HTR-8/SVneo (cell line): ENCODE results near the gene INSIG2.
"Not testable (repeated sequence)": the region's sequence is repeated elsewhere in the genome, so short reads cannot be mapped to it uniquely, and the experiment has no call there.

Source experiments
- DNase-seq: peaks from one replicate; pipeline ENCODE4 v3.0.0; 2011; ENCODE audit warnings: low spot score, mixed read lengths; ENCODE audit not compliant: insufficient read length
- FAIRE-seq: peaks from 2 replicates; lab custom pipeline; 2011; peaks lifted over from hg19 to GRCh38; lab: Jason Lieb, UNC

The INSIG2 gene

DNA sequence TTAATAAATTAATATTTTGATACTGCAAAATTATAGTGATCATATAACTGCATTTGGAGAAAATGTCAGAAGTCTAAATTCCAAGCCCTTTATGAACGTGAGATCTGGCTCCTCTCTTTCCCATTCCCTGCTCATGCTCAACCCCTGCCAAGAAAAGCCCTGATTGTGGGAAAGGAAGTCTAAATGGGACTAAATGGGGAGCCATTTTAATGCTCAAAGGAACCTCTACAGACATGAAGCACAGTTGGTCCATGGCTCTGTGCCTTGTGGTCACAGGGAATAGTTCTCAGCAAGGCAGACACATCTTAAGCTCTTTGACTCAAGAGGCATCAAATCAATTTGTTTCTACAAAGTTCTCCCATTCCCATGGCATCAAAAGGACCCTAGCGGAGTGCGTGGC is 29.3 kb upstream of the INSIG2 start:
- no peak for FAIRE-seq

GRCh38 chr2:118059919-118060478 is 28.3 kb upstream of the INSIG2 start:
- FAIRE-seq (no peak), DNase-seq (no peak)

More for the DNA sequence above, 29.3 kb upstream of the INSIG2 start:
- DNase-seq = no peak

GRCh38 chr2:118061135-118061955 is 26.9 kb upstream of the INSIG2 start:
- FAIRE-seq (no peak), DNase-seq (peak; percentile 7)

- FAIRE-seq (no peak), DNase-seq (no peak)
These were observed 26.2 kb upstream of the INSIG2 start for GRCh38 chr2:118062048-118062447.

GRCh38 chr2:118062669-118063068 is 25.6 kb upstream of the INSIG2 start:
- FAIRE-seq = no peak

DNA sequence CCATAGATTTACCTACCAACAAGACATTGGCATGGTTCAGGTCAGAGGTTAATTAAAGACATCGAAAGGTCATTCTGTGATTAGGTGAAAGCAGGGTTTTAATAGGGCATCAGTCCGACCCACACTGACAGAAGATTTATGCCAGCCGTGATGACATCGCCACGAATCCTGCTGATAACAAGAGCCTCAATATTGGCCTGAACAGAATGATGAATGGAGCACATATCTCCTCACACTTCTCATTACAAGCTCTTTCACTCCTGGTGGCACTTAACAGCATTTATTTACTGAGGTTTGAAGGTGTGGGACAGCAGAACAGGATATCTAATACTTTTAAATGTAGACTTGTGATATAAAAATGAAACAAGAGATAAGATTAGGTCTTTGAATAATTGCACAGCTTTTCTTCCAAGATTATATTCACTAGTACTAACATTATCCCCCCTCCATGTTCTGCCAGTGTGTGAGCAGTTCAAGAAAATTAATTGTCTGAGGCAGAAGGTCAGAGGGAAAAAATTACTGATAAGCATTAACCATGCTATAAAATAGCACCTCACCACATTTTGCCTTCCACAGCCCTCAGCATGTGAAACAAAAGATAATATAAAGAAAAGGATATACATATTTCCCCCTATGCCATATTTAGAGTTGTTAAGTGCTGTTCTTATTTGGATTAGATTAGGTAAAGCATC is 23.1 kb upstream of the INSIG2 start:
- FAIRE-seq = no peak
- no peak for DNase-seq

More at GRCh38 chr2:118062669-118063068, 25.6 kb upstream of the INSIG2 start:
- DNase-seq = no peak

DNA sequence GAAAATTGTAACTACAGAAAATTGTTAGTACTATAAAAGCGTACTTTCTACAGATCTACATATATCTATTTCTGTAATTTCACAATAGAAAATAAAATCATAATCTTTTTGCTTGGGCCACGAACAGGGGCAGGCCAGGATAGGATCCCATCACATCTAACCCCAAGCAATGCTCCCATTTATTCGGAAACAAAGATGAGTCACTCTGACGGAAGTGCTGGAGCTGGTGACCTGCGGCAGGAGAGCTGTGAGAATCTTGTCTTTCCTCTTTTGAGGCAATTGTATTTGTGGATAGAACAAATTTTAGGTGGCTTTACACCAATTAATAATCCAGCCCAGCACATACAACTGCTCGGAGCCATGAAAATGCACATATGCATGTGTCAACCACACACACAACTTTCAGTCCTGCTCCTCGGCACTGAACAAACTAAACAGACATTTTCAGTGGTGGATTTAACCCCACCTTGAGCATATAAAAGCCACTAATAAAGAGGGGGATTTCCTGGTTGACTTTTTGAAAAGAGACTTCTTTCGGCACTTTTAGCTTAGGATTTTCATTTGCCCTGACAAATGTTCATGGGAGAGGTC is 22.3 kb upstream of the INSIG2 start:
- FAIRE-seq = no peak
- DNase-seq = no peak

GRCh38 chr2:118077636-118078247 is 10.5 kb upstream of the INSIG2 start:
- DNase-seq (no peak), FAIRE-seq (no peak)

DNA sequence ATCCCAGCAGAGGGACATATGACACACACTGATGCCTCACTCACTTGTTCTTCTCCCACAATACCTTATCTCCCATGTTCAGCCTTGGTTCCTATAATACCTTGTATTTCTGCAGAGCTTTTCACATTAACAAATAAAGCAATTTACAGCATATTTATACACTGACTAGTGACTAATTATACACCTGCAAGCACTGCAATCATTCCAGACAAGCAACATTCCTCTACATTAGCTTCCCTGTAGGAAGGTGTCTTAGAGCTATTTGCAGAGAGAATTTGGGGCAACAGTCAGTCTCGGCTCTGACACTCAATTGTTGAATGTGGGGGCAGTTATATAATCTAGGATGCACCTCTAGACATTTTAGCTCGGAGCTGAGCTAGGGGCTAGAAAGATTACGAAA is 9.5 kb upstream of the INSIG2 start:
- DNase-seq = no peak
- no peak for FAIRE-seq

DNA sequence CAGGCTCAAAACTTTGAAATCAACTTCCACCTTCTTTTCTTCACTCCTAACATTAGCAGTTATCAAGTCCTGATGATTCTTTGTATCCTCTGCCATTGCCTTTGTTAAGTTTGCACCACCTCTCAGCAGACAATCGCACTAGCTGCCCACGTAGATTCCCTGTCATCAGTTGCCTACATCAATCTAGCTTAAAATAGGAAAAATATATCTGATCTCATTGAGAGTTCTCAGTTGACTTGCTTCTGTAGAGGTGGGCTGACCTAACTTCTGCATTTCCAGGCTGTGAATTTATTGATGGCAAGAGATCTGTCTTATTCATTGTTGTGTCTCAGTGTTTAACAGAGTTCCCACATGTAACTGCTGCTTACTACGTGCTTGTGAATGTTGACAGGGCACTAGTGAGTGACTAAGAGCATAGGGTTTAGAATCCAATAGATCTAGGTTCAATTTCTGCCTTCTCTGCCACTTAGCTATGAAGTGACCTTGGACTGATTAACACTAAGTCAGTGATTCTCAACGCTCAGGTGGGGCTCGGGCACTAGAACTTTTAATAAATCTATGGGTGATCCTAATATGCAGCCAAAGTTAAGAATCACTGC is 3.7 kb upstream of the INSIG2 start:
- DNase-seq (no peak), FAIRE-seq (no peak)

- DNase-seq = no peak
- FAIRE-seq = no peak
These were observed 2.9 kb upstream of the INSIG2 start for GRCh38 chr2:118085173-118086023.

DNA sequence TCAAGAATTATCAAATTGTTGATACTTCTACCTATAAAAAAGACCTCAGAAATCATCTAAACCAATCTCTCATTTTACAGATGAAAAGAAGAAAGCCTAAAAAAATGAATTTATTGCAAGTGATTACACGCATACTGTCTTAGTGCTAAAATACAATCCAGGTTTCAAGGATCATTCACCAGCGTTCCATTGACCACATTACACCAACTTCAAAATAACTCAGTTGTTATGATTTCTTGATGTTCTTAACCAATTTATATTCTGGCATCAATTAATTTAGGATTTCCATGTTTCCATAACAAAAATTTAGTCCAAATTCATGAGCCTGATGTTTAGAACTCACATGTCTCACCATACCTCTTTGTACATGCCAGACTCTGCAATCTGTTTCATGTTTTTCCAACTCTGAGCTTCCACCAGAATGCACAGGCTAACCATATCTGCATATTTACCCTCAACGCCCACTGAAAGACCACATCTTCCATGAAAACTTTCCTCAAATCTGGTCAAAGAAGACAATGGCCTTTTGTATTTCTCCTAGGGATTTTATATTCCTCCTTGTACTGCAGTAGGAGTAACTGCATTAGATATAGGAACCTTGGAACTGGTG is 2.1 kb upstream of the INSIG2 start:
- FAIRE-seq (no peak), DNase-seq (no peak)

- DNase-seq (peak; percentile 3), FAIRE-seq (no peak)
These were observed 999 bp downstream of the INSIG2 start for GRCh38 chr2:118089139-118089800.

GRCh38 chr2:118090387-118091139 is 2.3 kb downstream of the INSIG2 start:
- DNase-seq (no peak), FAIRE-seq (no peak)

GRCh38 chr2:118091140-118091478 is 2.8 kb downstream of the INSIG2 start:
- DNase-seq (no peak), FAIRE-seq (no peak)

- FAIRE-seq = no peak
- no peak for DNase-seq
These were observed 3.4 kb downstream of the INSIG2 start for GRCh38 chr2:118091631-118092030.

DNA sequence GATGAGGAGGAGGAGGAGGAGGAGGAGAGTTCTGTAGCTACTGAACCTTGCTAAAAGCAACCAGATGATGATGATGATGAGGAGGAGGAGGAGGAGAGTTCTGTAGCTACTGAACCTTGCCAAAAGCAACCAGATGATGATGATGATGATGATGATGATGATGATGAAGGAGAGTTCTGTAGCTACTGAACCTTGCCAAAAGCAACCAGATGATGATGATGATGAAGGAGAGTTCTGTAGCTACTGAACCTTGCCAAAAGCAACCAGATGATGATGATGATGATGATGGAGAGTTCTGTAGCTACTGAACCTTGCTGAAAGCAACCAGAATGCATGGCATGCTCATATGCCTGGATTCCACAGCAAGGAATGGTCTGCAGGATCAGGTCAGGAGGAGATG is 5.8 kb downstream of the INSIG2 start:
- DNase-seq, FAIRE-seq: not testable (repeated sequence)

DNA sequence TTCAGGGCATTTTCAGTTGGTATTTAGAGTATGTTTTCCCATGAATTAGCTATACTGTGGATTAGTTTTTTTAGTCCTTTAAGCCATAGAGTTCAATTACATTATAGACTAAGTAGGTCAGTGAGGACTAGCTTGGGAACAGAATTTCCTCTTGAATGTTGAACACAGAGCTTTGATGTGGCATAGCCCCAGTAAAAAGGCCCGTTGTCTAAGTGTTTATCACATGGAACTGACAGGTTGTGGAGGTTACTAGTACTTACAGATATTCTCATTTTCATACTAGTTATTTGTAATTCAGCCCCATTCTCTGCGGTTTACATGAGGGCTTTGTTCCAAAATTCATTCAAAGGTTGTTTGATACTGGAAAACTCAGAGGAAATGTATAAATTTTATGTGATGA is 6.2 kb downstream of the INSIG2 start:
- DNase-seq (no peak), FAIRE-seq (no peak)
